RWPE2 (cell line): ENCODE results near the gene MYL3.

Experiments
- ATAC-seq: fragments of 200-7000 bp; cut with Tn5 transposase; 3 replicates; pipeline ENCODE4 v1.9.1; 2021; ENCODE audit warnings: low read depth
- DNase-seq: peaks from one replicate; pipeline ENCODE4 v3.0.0-alpha.2; 2020; ENCODE audit warnings: low spot score
- H3K27ac ChIP-seq: fragments of 450-650 bp; 2 replicates; pipeline ENCODE4 v1.5.1; 2017; ENCODE audit warnings: mild to moderate bottlenecking; ENCODE audit not compliant: poor library complexity, severe bottlenecking
- H3K27me3 ChIP-seq: fragments of 250-450 bp; sonication (Bioruptor Pico); 2 replicates; pipeline ENCODE4 v1.5.1; 2021; ENCODE audit warnings: mild to moderate bottlenecking, moderate library complexity; ENCODE audit not compliant: insufficient read depth, poor library complexity, severe bottlenecking
- H3K36me3 ChIP-seq: fragments of 250-450 bp; sonication (Bioruptor Pico); 2 replicates; pipeline ENCODE4 v1.5.1; 2020; ENCODE audit warnings: low read depth, mild to moderate bottlenecking, moderate library complexity
- H3K4me1 ChIP-seq: fragments of 250-450 bp; sonication (Bioruptor Pico); 2 replicates; pipeline ENCODE4 v1.5.1; 2021; ENCODE audit warnings: mild to moderate bottlenecking, moderate library complexity; ENCODE audit not compliant: insufficient read depth, poor library complexity, severe bottlenecking
- H3K4me3 ChIP-seq: fragments of 250-450 bp; sonication (Bioruptor Pico); 2 replicates; pipeline ENCODE4 v1.5.1; 2021; ENCODE audit warnings: mild to moderate bottlenecking, moderate library complexity; ENCODE audit not compliant: severe bottlenecking
- H3K9me3 ChIP-seq: fragments of 250-450 bp; sonication (Bioruptor Pico); 2 replicates; pipeline ENCODE4 v1.5.1; 2021; ENCODE audit warnings: mild to moderate bottlenecking, moderate library complexity; ENCODE audit not compliant: severe bottlenecking
- CTCF ChIP-seq: fragments of 450-650 bp; IDR thresholded peaks from one replicate; pipeline ENCODE4 v1.5.1; 2017; ENCODE audit warnings: mild to moderate bottlenecking, moderate library complexity; ENCODE audit not compliant: poor library complexity, severe bottlenecking

MYL3 gene

GRCh38 chr3:46908986-46909534, 45.8 kb upstream of the MYL3 start:
- no peaks in the 10 kb centered on the region for H3K36me3 ChIP-seq
- H3K4me1 ChIP-seq, result peaks cover 8% of the 10 kb centered on the region
- no peak for ATAC-seq
- no peak overlapping the region for H3K4me3 ChIP-seq
- TF ChIP-seq CTCF, result no peak
- H3K27ac ChIP-seq, result no peak overlapping the region
- DNase-seq, result peak; percentile 37
- H3K27me3 ChIP-seq, result no peaks in the 10 kb centered on the region
- no peaks in the 10 kb centered on the region for H3K9me3 ChIP-seq

- Histone ChIP-seq H3K9me3 (no peaks in the 10 kb centered on the region), H3K27me3 (no peaks in the 10 kb centered on the region), H3K27ac (no peak overlapping the region), H3K4me1 (peaks cover 2% of the 10 kb centered on the region), H3K36me3 (no peaks in the 10 kb centered on the region), H3K4me3 (no peak overlapping the region)
- TF ChIP-seq CTCF, result no peak
- DNase-seq (peak; percentile 30), ATAC-seq (no peak)
These were observed 45.2 kb upstream of the MYL3 start for GRCh38 chr3:46908294-46908985.

- no peak overlapping the region for H3K4me3 ChIP-seq
- DNase-seq (no peak), ATAC-seq (no peak)
- no peaks in the 10 kb centered on the region for H3K36me3 ChIP-seq
- no peak for TF ChIP-seq CTCF
- H3K9me3 ChIP-seq, result no peaks in the 10 kb centered on the region
- no peaks in the 10 kb centered on the region for H3K4me1 ChIP-seq
- H3K27ac ChIP-seq, result no peak overlapping the region
- no peaks in the 10 kb centered on the region for H3K27me3 ChIP-seq
These were observed 44.7 kb upstream of the MYL3 start for GRCh38 chr3:46907960-46908293.

GRCh38 chr3:46907271-46907670, 44.0 kb upstream of the MYL3 start:
- H3K27me3 ChIP-seq, result no peaks in the 10 kb centered on the region
- ATAC-seq (no peak), DNase-seq (peak; percentile 42)
- H3K27ac ChIP-seq, result no peak overlapping the region
- H3K9me3 ChIP-seq, result no peaks in the 10 kb centered on the region
- H3K4me3 ChIP-seq, result no peak overlapping the region
- TF ChIP-seq CTCF, result no peak
- no peaks in the 10 kb centered on the region for H3K36me3 ChIP-seq
- no peaks in the 10 kb centered on the region for H3K4me1 ChIP-seq

- no peak overlapping the region for H3K27ac ChIP-seq
- H3K36me3 ChIP-seq, result no peaks in the 10 kb centered on the region
- H3K27me3 ChIP-seq, result no peaks in the 10 kb centered on the region
- H3K4me1 ChIP-seq, result no peaks in the 10 kb centered on the region
- TF ChIP-seq CTCF, result no peak
- ATAC-seq, result no peak
- H3K9me3 ChIP-seq, result no peaks in the 10 kb centered on the region
- DNase-seq, result peak; percentile 52
- H3K4me3 ChIP-seq, result no peak overlapping the region
These were observed 43.3 kb upstream of the MYL3 start for GRCh38 chr3:46906471-46907058.
